MM.1S (cell line): ENCODE measurements around the gene GRB2.

Experiments
- CTCF ChIP-seq: fragments of 300-600 bp; sonication (generic); IDR thresholded peaks from 2 replicates; pipeline ENCODE4 v1.5.1; 2016; ENCODE audit warnings: antibody characterized with exemption, low read length, mixed read lengths
- EZH2 ChIP-seq: fragments of 300-600 bp; sonication (generic); optimal IDR thresholded peaks from 2 replicates; pipeline ENCODE3; 2017; ENCODE audit warnings: low read depth, mild to moderate bottlenecking, antibody characterized with exemption, low read length, mixed read lengths
- EZH2phosphoT487 ChIP-seq: fragments of 300-600 bp; sonication (generic); IDR thresholded peaks from 2 replicates; pipeline ENCODE4 v1.6.1; 2018; ENCODE audit warnings: antibody characterized with exemption, low read length

GRCh38 chr17:75271955-75272847, 133.3 kb downstream of the GRB2 start:
- TF ChIP-seq CTCF (peak; percentile 22; the same call in 1 of the 2 replicates), EZH2phosphoT487 (no peak), EZH2 (no peak)
